GM18870 (cell line): ENCODE results near the gene CDH2.
"Not testable (repeated sequence)": the region's sequence is repeated elsewhere in the genome, so short reads cannot be mapped to it uniquely, and the experiment has no call there.

ENCODE experiments used
- ATAC-seq: cut with Tn5 transposase; IDR thresholded peaks from one replicate; pipeline ENCODE4 v1.9.1; 2021; ENCODE audit warnings: moderate library complexity; ENCODE audit not compliant: unreplicated experiment

The CDH2 gene

GRCh38 chr18:27922780-27923179 is 254.2 kb downstream of the CDH2 start:
- no peak for ATAC-seq

- ATAC-seq = no peak
Measured at GRCh38 chr18:27921904-27922751, 254.8 kb downstream of the CDH2 start.

- no peak for ATAC-seq
Measured at GRCh38 chr18:27921392-27921791, 255.5 kb downstream of the CDH2 start.

GRCh38 chr18:27920836-27921235 is 256.1 kb downstream of the CDH2 start:
- no peak for ATAC-seq

- ATAC-seq = not testable (repeated sequence)
Measured at GRCh38 chr18:27906189-27906588, 270.7 kb downstream of the CDH2 start.

- ATAC-seq = no peak
Measured at GRCh38 chr18:27903906-27904305, 273.0 kb downstream of the CDH2 start.

- no peak for ATAC-seq
Measured at GRCh38 chr18:27901424-27902226, 275.3 kb downstream of the CDH2 start.
